Loucy (cell line): ENCODE results near the gene RIN3.

Experiments
- CTCF ChIP-seq: fragments of 200-600 bp; sonication (generic); conservative IDR thresholded peaks from 2 replicates; pipeline ENCODE4 v1.5.1; 2014; ENCODE audit warnings: mild to moderate bottlenecking, antibody characterized with exemption, low read length
- EZH2phosphoT487 ChIP-seq: fragments of 200-600 bp; IDR thresholded peaks from 2 replicates; pipeline ENCODE4 v1.6.1; 2018; ENCODE audit warnings: antibody characterized with exemption, mild to moderate bottlenecking, moderate library complexity, borderline replicate concordance

GRCh38 chr14:92482621-92483319, 30.8 kb upstream of the RIN3 start:
- TF ChIP-seq CTCF (no peak), EZH2phosphoT487 (no peak)
